ENCODE measurements around the gene PEF1. TPM values are rescaled to one million over a fixed set of nuclear protein-coding genes. Genes with fewer than 3 reads are reported as not detected.
A peak's percentile ranks its signal among the peaks of the same experiment; 100 is the strongest.

The PEF1 gene
- 10 to 100 TPM; 55.5 to 72.2 (median 59.1) TPM for polyA plus RNA-seq
- long read RNA-seq, donor 1 = 0 reads
- long read RNA-seq, donor 2, transcript PEF1-201 (5 exons, 1,629 nt) = major isoform, 14 of 15 reads
- long read RNA-seq, donor 2, partial matches to known transcripts = 0 of 15 reads
- long read RNA-seq, donor 2, other reads (novel, unspliced or antisense) = 0 of 15 reads
- long read RNA-seq, donor 3, transcript PEF1-201 (5 exons, 1,629 nt) = major isoform, 19 of 25 reads
- long read RNA-seq, donor 3, partial matches to known transcripts = 6 of 25 reads
- long read RNA-seq, donor 3, other reads (novel, unspliced or antisense) = 0 of 25 reads
- long read RNA-seq, donor 4, partial matches to known transcripts = 0 of 2 reads
- long read RNA-seq, donor 4, other reads (novel, unspliced or antisense) = 0 of 2 reads
- long read RNA-seq, donor 5, transcript PEF1-201 (5 exons, 1,629 nt) = major isoform, 7 of 7 reads
- long read RNA-seq, donor 5, partial matches to known transcripts = 0 of 7 reads
- long read RNA-seq, donor 5, other reads (novel, unspliced or antisense) = 0 of 7 reads
- long read RNA-seq, donor 6, transcript PEF1-201 (5 exons, 1,629 nt) = major isoform, 15 of 15 reads
- long read RNA-seq, donor 6, partial matches to known transcripts = 0 of 15 reads
- long read RNA-seq, donor 6, other reads (novel, unspliced or antisense) = 0 of 15 reads
- long read RNA-seq, donor 7 = 0 reads
- long read RNA-seq, donor 8, partial matches to known transcripts = 0 of 4 reads
- long read RNA-seq, donor 8, other reads (novel, unspliced or antisense) = 0 of 4 reads
- long read RNA-seq, donor 9, transcript PEF1-201 (5 exons, 1,629 nt) = major isoform, 6 of 7 reads
- long read RNA-seq, donor 9, partial matches to known transcripts = 0 of 7 reads
- long read RNA-seq, donor 9, other reads (novel, unspliced or antisense) = 0 of 7 reads
- long read RNA-seq, donor 10, transcript PEF1-201 (5 exons, 1,629 nt) = major isoform, 33 of 43 reads
- long read RNA-seq, donor 10, partial matches to known transcripts = 8 of 43 reads
- long read RNA-seq, donor 10, other reads (novel, unspliced or antisense) = 0 of 43 reads

GRCh38 chr1:31644560-31645273, at the start of gene PEF1:
TSS of gene PEF1 (minus strand) at chr1:31644876. CDS start at chr1:31644864, 12 bp downstream.
- peaks cover 0 to 14% (median 7%) of the 10 kb centered on the region in 3 donors for H3K4me1 ChIP-seq (ENCODE audit: control insufficient read depth in 3 of 3, insufficient read depth in 2 of 3, low read depth in 1 of 3, low read length in 2 of 3)
- WGBS, 3 donors = 0 to 1% (median 0%) methylated on average over 56 of the region's 56 CpGs

DNA sequence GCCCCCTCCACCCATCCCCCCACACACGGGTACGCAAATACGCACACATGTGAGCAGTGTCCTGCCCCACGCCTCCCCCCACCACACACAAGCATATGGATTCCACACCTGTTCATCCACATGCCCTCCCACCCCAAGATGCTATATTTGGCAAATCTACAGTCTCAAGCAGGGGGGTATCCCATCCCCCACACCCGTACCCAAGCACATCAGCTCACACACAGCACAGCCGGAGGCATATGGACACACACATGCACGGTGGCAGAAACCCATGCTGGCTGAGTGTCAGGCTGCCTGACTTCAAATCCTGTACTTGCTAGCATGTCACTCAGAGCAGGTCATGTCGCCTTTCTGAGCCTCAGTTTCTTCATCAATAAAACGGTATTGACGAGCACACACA, 48.6 kb upstream of the PEF1 start:
- Histone ChIP-seq H3K36me3 (ENCODE audit: control insufficient read depth in 3 of 3, insufficient read depth in 2 of 3, low read depth in 1 of 3, low read length in 3 of 3) (peaks cover 0 to 99% (median 0%) of the 10 kb centered on the region in 3 donors), H3K4me1 (ENCODE audit: control insufficient read depth in 3 of 3, insufficient read depth in 2 of 3, low read depth in 1 of 3, low read length in 2 of 3) (peaks cover 0 to 3% (median 0%) of the 10 kb centered on the region in 3 donors), H3K27me3 (ENCODE audit: control insufficient read depth in 3 of 3, insufficient read depth in 3 of 3, low read length in 3 of 3) (no peaks in the 10 kb centered on the region), H3K27ac (ENCODE audit: low read depth in 1 of 3, low read length in 2 of 3) (no peak overlapping the region), H3K9me3 (ENCODE audit: control insufficient read depth in 2 of 2, insufficient read depth in 1 of 2, low read depth in 1 of 2, low read length in 1 of 2) (no peaks in the 10 kb centered on the region), H3K4me3 (ENCODE audit: low read depth in 1 of 3, low read length in 3 of 3) (no peak overlapping the region)
- no peak for FAIRE-seq
- DNase-seq = no peak
- 77 to 82% (median 80%) methylated on average over 10 of the region's 10 CpGs for WGBS, 3 donors

More at GRCh38 chr1:31644560-31645273, at the start of gene PEF1:
- Histone ChIP-seq H3K9me3 (ENCODE audit: control insufficient read depth in 2 of 2, insufficient read depth in 1 of 2, low read depth in 1 of 2, low read length in 1 of 2) (no peaks in the 10 kb centered on the region), H3K27me3 (ENCODE audit: control insufficient read depth in 3 of 3, insufficient read depth in 3 of 3, low read length in 3 of 3) (no peaks in the 10 kb centered on the region), H3K27ac (ENCODE audit: low read depth in 1 of 3, low read length in 2 of 3) (peak within 1 kb of the TSS; percentile 95 to 99 (median 97)), H3K36me3 (ENCODE audit: control insufficient read depth in 3 of 3, insufficient read depth in 2 of 3, low read depth in 1 of 3, low read length in 3 of 3) (peaks cover 0 to 7% (median 0%) of the 10 kb centered on the region in 3 donors), H3K4me3 (ENCODE audit: low read depth in 1 of 3, low read length in 3 of 3) (peak within 1 kb of the TSS; percentile 80 to 90 (median 87))
- FAIRE-seq (no peak), DNase-seq (peak; percentile 98 to 99)

DNA sequence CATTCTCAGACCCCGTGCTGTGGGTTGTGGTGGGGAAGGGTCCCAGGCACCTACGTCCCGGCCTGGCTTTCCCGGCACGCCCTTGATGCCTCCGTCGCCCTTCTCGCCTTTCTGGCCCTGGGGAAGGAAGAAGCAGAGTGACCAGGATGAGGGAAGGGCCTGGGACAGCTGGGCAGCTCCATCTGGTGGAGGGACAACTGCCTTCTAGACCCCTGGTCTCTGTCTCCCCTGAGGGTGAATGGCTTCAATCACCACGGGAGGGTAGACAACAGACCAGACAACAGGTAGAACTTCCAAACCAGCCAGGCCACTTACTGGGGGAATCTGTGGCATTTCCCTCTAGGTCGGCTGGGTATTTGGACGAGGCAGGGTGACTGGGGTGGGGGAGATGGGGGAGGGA, 47.3 kb upstream of the PEF1 start:
- no peaks in the 10 kb centered on the region for H3K9me3 ChIP-seq (ENCODE audit: control insufficient read depth in 2 of 2, insufficient read depth in 1 of 2, low read depth in 1 of 2, low read length in 1 of 2)
- 85 to 87% (median 85%) methylated on average over 11 of the region's 11 CpGs for WGBS, 3 donors
- H3K36me3 ChIP-seq (ENCODE audit: control insufficient read depth in 3 of 3, insufficient read depth in 2 of 3, low read depth in 1 of 3, low read length in 3 of 3) = peaks cover 0 to 90% (median 0%) of the 10 kb centered on the region in 3 donors

GRCh38 chr1:31691446-31691845, 46.8 kb upstream of the PEF1 start:
- no peak overlapping the region for H3K27ac ChIP-seq (ENCODE audit: low read depth in 1 of 3, low read length in 2 of 3)
- no peaks in the 10 kb centered on the region for H3K9me3 ChIP-seq (ENCODE audit: control insufficient read depth in 2 of 2, insufficient read depth in 1 of 2, low read depth in 1 of 2, low read length in 1 of 2)
- H3K27me3 ChIP-seq (ENCODE audit: control insufficient read depth in 3 of 3, insufficient read depth in 3 of 3, low read length in 3 of 3) = no peaks in the 10 kb centered on the region
- H3K4me3 ChIP-seq (ENCODE audit: low read depth in 1 of 3, low read length in 3 of 3) = no peak overlapping the region
- peaks cover 0 to 89% (median 0%) of the 10 kb centered on the region in 3 donors for H3K36me3 ChIP-seq (ENCODE audit: control insufficient read depth in 3 of 3, insufficient read depth in 2 of 3, low read depth in 1 of 3, low read length in 3 of 3)
- 81 to 89% (median 85%) methylated on average over 4 of the region's 4 CpGs for WGBS, 3 donors
- FAIRE-seq (no peak), DNase-seq (no peak)
- peaks cover 0 to 3% (median 0%) of the 10 kb centered on the region in 3 donors for H3K4me1 ChIP-seq (ENCODE audit: control insufficient read depth in 3 of 3, insufficient read depth in 2 of 3, low read depth in 1 of 3, low read length in 2 of 3)

More for the DNA sequence above, 47.3 kb upstream of the PEF1 start:
- FAIRE-seq (no peak), DNase-seq (no peak)
- peaks cover 0 to 3% (median 0%) of the 10 kb centered on the region in 3 donors for H3K4me1 ChIP-seq (ENCODE audit: control insufficient read depth in 3 of 3, insufficient read depth in 2 of 3, low read depth in 1 of 3, low read length in 2 of 3)
- no peaks in the 10 kb centered on the region for H3K27me3 ChIP-seq (ENCODE audit: control insufficient read depth in 3 of 3, insufficient read depth in 3 of 3, low read length in 3 of 3)
- no peak overlapping the region for H3K27ac ChIP-seq (ENCODE audit: low read depth in 1 of 3, low read length in 2 of 3)
- no peak overlapping the region for H3K4me3 ChIP-seq (ENCODE audit: low read depth in 1 of 3, low read length in 3 of 3)

DNA sequence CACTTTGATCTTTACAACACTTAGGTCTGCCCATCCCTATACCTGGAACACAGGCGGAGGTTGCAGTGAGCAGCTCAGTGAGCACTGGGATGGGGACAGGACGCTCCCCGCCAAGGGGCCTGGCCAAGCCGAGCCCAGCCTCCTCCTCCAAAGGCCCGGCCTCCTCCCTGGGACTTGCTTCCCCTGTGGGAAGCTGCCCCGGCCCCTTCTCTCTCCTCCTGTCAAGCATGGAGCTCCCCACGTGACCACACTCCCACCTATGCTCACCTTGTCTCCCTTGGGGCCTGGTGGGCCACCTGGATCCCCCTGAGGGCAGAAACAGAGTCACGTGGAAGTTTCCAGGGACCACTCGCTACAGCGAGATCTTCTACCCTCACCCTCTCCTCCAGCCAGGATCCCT, 46.2 kb upstream of the PEF1 start:
- Histone ChIP-seq H3K9me3 (ENCODE audit: control insufficient read depth in 2 of 2, insufficient read depth in 1 of 2, low read depth in 1 of 2, low read length in 1 of 2) (no peaks in the 10 kb centered on the region), H3K4me3 (ENCODE audit: low read depth in 1 of 3, low read length in 3 of 3) (no peak overlapping the region), H3K27ac (ENCODE audit: low read depth in 1 of 3, low read length in 2 of 3) (no peak overlapping the region), H3K4me1 (ENCODE audit: control insufficient read depth in 3 of 3, insufficient read depth in 2 of 3, low read depth in 1 of 3, low read length in 2 of 3) (peaks cover 0 to 8% (median 0%) of the 10 kb centered on the region in 3 donors), H3K36me3 (ENCODE audit: control insufficient read depth in 3 of 3, insufficient read depth in 2 of 3, low read depth in 1 of 3, low read length in 3 of 3) (peaks cover 0 to 89% (median 0%) of the 10 kb centered on the region in 3 donors), H3K27me3 (ENCODE audit: control insufficient read depth in 3 of 3, insufficient read depth in 3 of 3, low read length in 3 of 3) (no peaks in the 10 kb centered on the region)
- DNase-seq (no peak), FAIRE-seq (no peak)
- 85 to 91% (median 90%) methylated on average over 10 of the region's 10 CpGs for WGBS, 3 donors

DNA sequence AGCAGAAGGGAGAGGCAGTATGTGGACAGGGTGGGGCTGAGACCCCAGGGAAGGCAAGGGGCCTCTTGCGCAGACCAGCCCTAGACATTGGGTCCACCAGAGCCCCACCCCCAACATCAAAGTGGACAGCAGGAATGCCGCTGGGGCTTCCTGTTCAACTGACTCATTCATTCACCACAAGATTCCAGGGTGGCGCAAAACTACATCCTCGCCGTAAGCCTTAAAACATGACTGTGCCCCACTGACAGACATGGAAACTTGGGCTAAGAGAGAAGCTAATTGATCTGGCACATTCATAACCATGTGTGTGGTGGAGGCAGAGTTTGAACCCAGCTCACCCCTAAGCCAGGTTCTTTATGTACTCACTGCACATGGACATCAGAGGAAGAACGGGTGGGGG, 45.2 kb upstream of the PEF1 start:
- no peaks in the 10 kb centered on the region for H3K27me3 ChIP-seq (ENCODE audit: control insufficient read depth in 3 of 3, insufficient read depth in 3 of 3, low read length in 3 of 3)
- no peak overlapping the region for H3K27ac ChIP-seq (ENCODE audit: low read depth in 1 of 3, low read length in 2 of 3)
- 87 to 88% (median 88%) methylated on average over 6 of the region's 6 CpGs for WGBS, 3 donors
- peaks cover 0 to 15% (median 0%) of the 10 kb centered on the region in 3 donors for H3K4me1 ChIP-seq (ENCODE audit: control insufficient read depth in 3 of 3, insufficient read depth in 2 of 3, low read depth in 1 of 3, low read length in 2 of 3)
- DNase-seq = no peak
- no peaks in the 10 kb centered on the region for H3K9me3 ChIP-seq (ENCODE audit: control insufficient read depth in 2 of 2, insufficient read depth in 1 of 2, low read depth in 1 of 2, low read length in 1 of 2)
- peaks cover 0 to 87% (median 0%) of the 10 kb centered on the region in 3 donors for H3K36me3 ChIP-seq (ENCODE audit: control insufficient read depth in 3 of 3, insufficient read depth in 2 of 3, low read depth in 1 of 3, low read length in 3 of 3)
- no peak overlapping the region for H3K4me3 ChIP-seq (ENCODE audit: low read depth in 1 of 3, low read length in 3 of 3)
- FAIRE-seq = no peak

DNA sequence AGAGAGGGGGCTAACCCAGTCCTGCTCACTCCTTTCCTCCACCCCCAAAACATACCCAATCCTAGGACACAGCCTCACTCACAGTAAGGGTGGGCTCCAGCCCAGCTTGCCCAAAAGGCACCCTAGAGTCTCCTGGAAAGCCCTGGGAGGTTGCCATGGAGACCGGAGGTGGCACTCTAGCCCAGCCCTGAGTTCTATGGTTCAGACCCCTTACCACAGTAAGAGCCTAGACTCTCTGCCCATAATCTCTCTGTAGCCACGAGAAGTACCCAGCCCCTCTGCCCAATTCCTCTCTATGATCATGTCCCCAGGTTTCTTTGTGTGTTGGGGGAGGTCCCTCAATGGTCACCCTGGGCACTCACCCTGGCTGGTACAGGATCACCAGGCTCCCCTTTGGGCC, 44.7 kb upstream of the PEF1 start:
- Histone ChIP-seq H3K27me3 (ENCODE audit: control insufficient read depth in 3 of 3, insufficient read depth in 3 of 3, low read length in 3 of 3) (no peaks in the 10 kb centered on the region), H3K36me3 (ENCODE audit: control insufficient read depth in 3 of 3, insufficient read depth in 2 of 3, low read depth in 1 of 3, low read length in 3 of 3) (peaks cover 0 to 86% (median 0%) of the 10 kb centered on the region in 3 donors), H3K27ac (ENCODE audit: low read depth in 1 of 3, low read length in 2 of 3) (no peak overlapping the region), H3K9me3 (ENCODE audit: control insufficient read depth in 2 of 2, insufficient read depth in 1 of 2, low read depth in 1 of 2, low read length in 1 of 2) (no peaks in the 10 kb centered on the region), H3K4me1 (ENCODE audit: control insufficient read depth in 3 of 3, insufficient read depth in 2 of 3, low read depth in 1 of 3, low read length in 2 of 3) (peaks cover 0 to 15% (median 0%) of the 10 kb centered on the region in 3 donors), H3K4me3 (ENCODE audit: low read depth in 1 of 3, low read length in 3 of 3) (no peak overlapping the region)
- 55 to 85% (median 71%) methylated on average over 2 of the region's 2 CpGs for WGBS, 3 donors
- DNase-seq = no peak
- FAIRE-seq = no peak

All from small intestine (tissue), 16 donors.